Loucy (cell line): ENCODE results near the gene LDLRAD4.

Experiments used
- H2AFZ ChIP-seq: fragments of 200-600 bp; sonication (generic); 2 replicates; pipeline ENCODE4 v1.6.0; 2016; ENCODE audit warnings: antibody characterized with exemption, mild to moderate bottlenecking, low read length, moderate library complexity
- H3F3A ChIP-seq: fragments of 200-600 bp; 2 replicates; pipeline ENCODE4 v1.6.0; 2016; ENCODE audit warnings: antibody characterized with exemption, low read depth, mild to moderate bottlenecking
- H3K27me3 ChIP-seq: fragments of 200-600 bp; sonication (generic); 2 replicates; pipeline ENCODE4 v1.6.1; 2014; ENCODE audit warnings: low read length, mild to moderate bottlenecking; ENCODE audit not compliant: insufficient read depth, poor library complexity, severe bottlenecking
- H3K36me3 ChIP-seq: fragments of 200-600 bp; sonication (generic); 2 replicates; pipeline ENCODE4 v1.6.1; 2016; ENCODE audit warnings: low read length; ENCODE audit not compliant: insufficient read depth
- H3K4me1 ChIP-seq: fragments of 200-600 bp; sonication (generic); 2 replicates; pipeline ENCODE4 v1.5.1; 2014; ENCODE audit warnings: low read length, mild to moderate bottlenecking; ENCODE audit not compliant: insufficient read depth, poor library complexity, severe bottlenecking
- H3K4me2 ChIP-seq: fragments of 200-600 bp; sonication (generic); 2 replicates; pipeline ENCODE4 v1.6.0; 2014; ENCODE audit warnings: antibody characterized with exemption, low read length, low read depth, mild to moderate bottlenecking; ENCODE audit not compliant: poor library complexity, severe bottlenecking
- H3K4me3 ChIP-seq: fragments of 200-600 bp; sonication (generic); 2 replicates; pipeline ENCODE4 v1.5.1; 2014; ENCODE audit warnings: low read length, mild to moderate bottlenecking, mixed read lengths; ENCODE audit not compliant: poor library complexity, severe bottlenecking
- H3K79me2 ChIP-seq: fragments of 200-600 bp; sonication (generic); 2 replicates; pipeline ENCODE4 v1.6.1; 2014; ENCODE audit warnings: low read length; ENCODE audit not compliant: insufficient read depth
- H3K9ac ChIP-seq: fragments of 200-600 bp; sonication (generic); 2 replicates; pipeline ENCODE4 v1.6.0; 2014; ENCODE audit warnings: mild to moderate bottlenecking, low read depth, low read length, moderate library complexity; ENCODE audit not compliant: poor library complexity, severe bottlenecking
- H3K9me2 ChIP-seq: fragments of 200-600 bp; sonication (generic); replicated peaks from 2 replicates; pipeline ENCODE4 v1.6.1; 2016; ENCODE audit warnings: low read depth, low read length, mixed read lengths
- H3K9me3 ChIP-seq: fragments of 200-600 bp; sonication (generic); 2 replicates; pipeline ENCODE4 v1.6.1; 2014; ENCODE audit warnings: mild to moderate bottlenecking, antibody characterized with exemption, low read length, low read depth; ENCODE audit not compliant: insufficient read depth
- H4K20me1 ChIP-seq: fragments of 200-600 bp; sonication (generic); 2 replicates; pipeline ENCODE4 v1.6.0; 2014; ENCODE audit warnings: antibody characterized with exemption, low read length, mild to moderate bottlenecking; ENCODE audit not compliant: insufficient read depth, poor library complexity, severe bottlenecking
- EZH2phosphoT487 ChIP-seq: fragments of 200-600 bp; IDR thresholded peaks from 2 replicates; pipeline ENCODE4 v1.6.1; 2018; ENCODE audit warnings: antibody characterized with exemption, mild to moderate bottlenecking, moderate library complexity, borderline replicate concordance
- TF ChIP-seq, protein P1 (sequence below): fragments of 200-600 bp; sonication (generic); conservative IDR thresholded peaks from 2 replicates; pipeline ENCODE4 v1.5.1; 2014; ENCODE audit warnings: mild to moderate bottlenecking, antibody characterized with exemption, low read length

LDLRAD4 gene

DNA sequence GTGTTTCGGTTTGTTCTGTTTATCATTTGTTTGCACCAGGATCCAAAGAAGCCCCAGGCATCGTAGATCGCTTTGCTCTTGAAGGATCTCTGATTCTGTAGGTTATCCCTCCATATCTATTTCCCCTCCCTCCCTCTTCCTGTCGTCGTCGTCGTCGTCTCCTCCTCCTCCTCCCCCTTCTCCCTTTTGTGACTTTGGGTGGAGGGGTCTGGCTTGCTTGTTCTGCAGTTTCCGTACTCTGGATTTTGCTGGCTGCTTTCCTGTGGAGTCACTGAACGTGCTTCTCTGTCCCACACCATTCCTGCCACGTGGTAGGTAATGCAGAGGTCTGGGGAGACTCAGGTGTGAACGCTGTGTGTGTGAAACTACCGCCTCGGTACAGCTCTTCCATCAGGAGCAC lies 225.0 kb downstream of the LDLRAD4 start:
- Histone ChIP-seq H4K20me1 (no peaks in the 10 kb centered on the region), H3K36me3 (no peaks in the 10 kb centered on the region), H3K4me1 (peaks cover 55% of the 10 kb centered on the region), H2AFZ (no peak overlapping the region), H3K9me3 (no peaks in the 10 kb centered on the region), H3K4me3 (no peak overlapping the region), H3K4me2 (no peak overlapping the region), H3K9me2 (no peaks in the 10 kb centered on the region), H3K79me2 (peaks cover 36% of the 10 kb centered on the region), H3K9ac (peak overlapping the region; percentile 8), H3K27me3 (no peaks in the 10 kb centered on the region), H3F3A (peaks cover 4% of the 10 kb centered on the region; the same call in 1 of the 2 replicates)
- TF ChIP-seq EZH2phosphoT487, result no peak
- TF ChIP-seq, protein P1, sequence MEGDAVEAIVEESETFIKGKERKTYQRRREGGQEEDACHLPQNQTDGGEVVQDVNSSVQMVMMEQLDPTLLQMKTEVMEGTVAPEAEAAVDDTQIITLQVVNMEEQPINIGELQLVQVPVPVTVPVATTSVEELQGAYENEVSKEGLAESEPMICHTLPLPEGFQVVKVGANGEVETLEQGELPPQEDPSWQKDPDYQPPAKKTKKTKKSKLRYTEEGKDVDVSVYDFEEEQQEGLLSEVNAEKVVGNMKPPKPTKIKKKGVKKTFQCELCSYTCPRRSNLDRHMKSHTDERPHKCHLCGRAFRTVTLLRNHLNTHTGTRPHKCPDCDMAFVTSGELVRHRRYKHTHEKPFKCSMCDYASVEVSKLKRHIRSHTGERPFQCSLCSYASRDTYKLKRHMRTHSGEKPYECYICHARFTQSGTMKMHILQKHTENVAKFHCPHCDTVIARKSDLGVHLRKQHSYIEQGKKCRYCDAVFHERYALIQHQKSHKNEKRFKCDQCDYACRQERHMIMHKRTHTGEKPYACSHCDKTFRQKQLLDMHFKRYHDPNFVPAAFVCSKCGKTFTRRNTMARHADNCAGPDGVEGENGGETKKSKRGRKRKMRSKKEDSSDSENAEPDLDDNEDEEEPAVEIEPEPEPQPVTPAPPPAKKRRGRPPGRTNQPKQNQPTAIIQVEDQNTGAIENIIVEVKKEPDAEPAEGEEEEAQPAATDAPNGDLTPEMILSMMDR, result no peak

DNA sequence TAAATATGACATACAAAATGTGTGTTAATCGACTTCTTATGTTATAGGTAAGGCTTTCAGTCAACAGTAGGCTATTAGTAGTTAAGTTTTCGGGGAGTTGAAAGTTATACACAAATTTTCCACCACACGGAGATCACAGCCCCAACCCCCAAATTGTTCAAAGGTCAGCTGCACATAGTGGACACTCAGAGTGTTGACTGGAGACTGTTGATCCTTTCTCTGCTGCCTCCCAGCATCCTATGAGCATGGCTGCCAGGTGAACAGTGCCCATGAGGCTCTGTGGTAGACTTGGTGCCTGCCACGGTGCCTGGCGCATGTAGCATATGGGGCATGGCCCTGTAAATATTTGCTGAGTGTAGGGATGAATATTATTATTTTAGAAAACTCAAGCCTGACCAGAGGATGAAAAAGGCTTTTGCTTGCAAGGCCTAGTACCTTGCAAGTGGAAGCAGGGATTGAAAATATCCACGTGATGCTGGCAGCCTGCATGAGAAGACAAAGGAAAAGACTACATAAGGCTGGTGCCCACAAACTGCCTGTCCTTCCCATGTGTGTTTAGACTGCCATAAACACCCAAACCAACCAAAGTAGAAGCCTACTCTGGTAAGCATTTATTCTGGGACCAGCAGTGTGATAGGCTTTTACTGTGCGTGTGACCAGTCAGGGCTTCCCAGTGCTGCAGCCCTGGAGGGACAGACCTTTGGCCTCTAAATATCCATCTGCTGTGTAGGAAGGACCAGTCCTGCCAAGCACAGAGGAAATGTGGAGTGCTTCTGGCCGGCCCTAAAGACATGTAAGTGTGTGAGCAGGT lies 226.1 kb downstream of the LDLRAD4 start:
- peaks cover 47% of the 10 kb centered on the region for H3K4me1 ChIP-seq
- H3K9me2 ChIP-seq, result no peaks in the 10 kb centered on the region
- H3K4me2 ChIP-seq, result no peak overlapping the region
- H3K4me3 ChIP-seq, result no peak overlapping the region
- H4K20me1 ChIP-seq, result no peaks in the 10 kb centered on the region
- no peaks in the 10 kb centered on the region for H3K36me3 ChIP-seq
- TF ChIP-seq, protein P1, result no peak
- no peak for TF ChIP-seq EZH2phosphoT487
- no peak overlapping the region for H2AFZ ChIP-seq
- no peaks in the 10 kb centered on the region for H3K27me3 ChIP-seq
- no peak overlapping the region for H3K9ac ChIP-seq
- no peaks in the 10 kb centered on the region for H3K9me3 ChIP-seq
- peaks cover 28% of the 10 kb centered on the region for H3K79me2 ChIP-seq
- H3F3A ChIP-seq, result no peaks in the 10 kb centered on the region

DNA sequence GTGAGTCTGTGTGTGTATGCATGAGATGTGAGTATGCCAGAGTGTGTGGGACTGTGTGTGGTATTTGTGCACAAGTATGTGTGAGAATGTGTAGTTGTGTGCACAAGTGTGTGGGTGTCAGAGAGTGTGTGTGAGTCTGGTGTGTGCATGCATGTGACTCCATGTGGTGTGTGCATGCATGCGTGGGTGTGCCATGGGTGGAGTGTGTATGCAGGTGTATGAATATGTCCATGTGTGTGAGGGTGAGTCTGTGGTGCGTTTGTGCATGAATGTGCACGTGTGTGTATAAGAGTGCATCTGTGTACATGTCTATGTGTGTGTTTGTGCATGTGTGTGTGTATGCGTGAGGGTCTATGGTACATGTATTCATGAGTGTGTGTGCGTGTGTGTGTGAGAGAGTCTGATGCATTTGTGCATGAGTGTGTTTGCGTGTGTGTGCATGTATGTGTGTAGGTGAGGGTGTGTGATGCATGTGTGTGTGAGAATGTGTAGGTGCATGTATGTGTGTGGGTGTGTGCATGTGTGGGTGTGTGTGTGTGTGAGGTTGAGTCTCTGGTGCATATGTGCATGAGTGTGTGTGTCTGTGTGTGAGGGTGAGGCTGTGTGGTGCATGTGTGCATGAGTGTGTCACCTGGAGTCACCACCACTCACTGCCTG lies 226.8 kb downstream of the LDLRAD4 start:
- no peaks in the 10 kb centered on the region for H3K27me3 ChIP-seq
- no peak overlapping the region for H3K4me2 ChIP-seq
- no peaks in the 10 kb centered on the region for H3K36me3 ChIP-seq
- H3F3A ChIP-seq, result no peaks in the 10 kb centered on the region
- H4K20me1 ChIP-seq, result no peaks in the 10 kb centered on the region
- no peak overlapping the region for H3K4me3 ChIP-seq
- no peak overlapping the region for H2AFZ ChIP-seq
- no peak for TF ChIP-seq EZH2phosphoT487
- TF ChIP-seq, protein P1, result no peak
- no peak overlapping the region for H3K9ac ChIP-seq
- H3K4me1 ChIP-seq, result peaks cover 47% of the 10 kb centered on the region
- H3K79me2 ChIP-seq, result peaks cover 21% of the 10 kb centered on the region
- H3K9me2 ChIP-seq, result no peaks in the 10 kb centered on the region
- H3K9me3 ChIP-seq, result no peaks in the 10 kb centered on the region
